ENCODE results near the gene SCTR.

SCTR gene

GRCh38 chr2:119523952-119524694 is at the start of gene SCTR:
Gene SCTR, minus strand, starts transcription at chr2:119524483. Its CDS starts 257 bp downstream, at chr2:119524226.
- DNase-seq, result no peak

DNA sequence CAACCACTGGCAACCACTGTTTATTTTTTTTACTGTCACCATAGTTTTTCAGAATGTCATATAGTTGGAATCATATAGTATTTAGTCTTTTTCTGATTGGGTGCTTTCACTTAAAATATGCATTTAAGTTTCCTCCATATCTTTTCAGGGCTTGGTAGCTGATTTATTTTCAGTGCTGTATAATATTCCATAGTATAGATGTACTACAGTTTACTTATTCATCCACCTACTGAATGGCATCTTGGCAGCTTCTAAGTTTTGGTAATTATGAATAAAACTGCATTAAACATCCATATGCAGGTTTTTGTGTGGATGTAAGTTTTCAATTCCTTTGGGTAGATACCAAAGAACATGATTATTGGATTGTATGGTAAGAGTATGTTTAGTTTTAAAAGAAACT is 43.0 kb upstream of the SCTR start:
- DNase-seq, result no peak

DNA sequence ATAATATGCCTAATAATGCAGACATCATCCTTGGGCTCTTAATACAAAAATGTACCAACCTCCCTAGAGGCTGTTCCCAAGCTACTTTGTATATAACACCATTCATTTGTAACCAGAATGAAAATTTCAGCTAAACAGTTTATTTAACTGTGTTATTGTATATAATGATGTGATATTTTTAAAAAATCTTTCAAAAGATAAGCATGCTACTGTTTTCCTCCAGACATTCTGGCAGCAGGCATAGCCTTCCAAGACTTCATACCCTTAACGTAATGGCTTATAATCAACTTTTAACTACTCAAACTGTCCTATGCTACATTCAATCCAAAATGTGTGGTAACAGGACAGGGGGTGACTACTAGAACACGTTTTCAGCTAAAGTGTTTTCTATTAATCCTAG is 41.2 kb upstream of the SCTR start:
- no peak for DNase-seq

GRCh38 chr2:119553687-119554344 is 29.5 kb upstream of the SCTR start:
- DNase-seq, result no peak

GRCh38 chr2:119552902-119553301 is 28.6 kb upstream of the SCTR start:
- DNase-seq, result no peak

GRCh38 chr2:119550856-119551255 is 26.6 kb upstream of the SCTR start:
- DNase-seq, result no peak

- no peak for DNase-seq
These were observed 26.1 kb upstream of the SCTR start for GRCh38 chr2:119550346-119550745.

DNA sequence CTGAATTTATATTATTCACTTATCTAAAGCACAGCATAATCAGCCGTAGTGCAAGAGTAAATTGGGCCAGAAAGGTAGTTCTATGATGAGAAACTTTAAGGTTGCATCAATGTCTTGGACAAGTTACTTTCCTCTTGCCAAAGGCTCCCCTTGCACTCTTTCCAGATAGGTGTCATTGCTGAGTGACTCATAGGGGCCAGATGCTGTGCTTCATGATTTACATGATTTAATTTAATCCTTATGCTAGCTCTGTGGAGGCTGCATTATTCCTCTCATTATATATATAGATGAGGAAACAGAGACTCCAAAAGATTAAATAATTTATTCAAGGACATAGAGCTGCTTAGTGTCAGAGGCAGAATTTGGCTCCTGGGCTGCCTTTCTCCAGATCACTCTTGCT is 25.0 kb upstream of the SCTR start:
- DNase-seq, result no peak

GRCh38 chr2:119548516-119549120 is 24.3 kb upstream of the SCTR start:
- DNase-seq, result no peak

- no peak for DNase-seq
These were observed 22.1 kb upstream of the SCTR start for GRCh38 chr2:119546447-119546767.

GRCh38 chr2:119545754-119546446 is 21.6 kb upstream of the SCTR start:
- no peak for DNase-seq

GRCh38 chr2:119544939-119545475 is 20.7 kb upstream of the SCTR start:
- no peak for DNase-seq

- DNase-seq, result peak; percentile 85
These were observed 20.0 kb upstream of the SCTR start, which contains the start of gene CFAP221 for GRCh38 chr2:119544075-119544938. Gene CFAP221, plus strand, starts transcription at chr2:119544449. Its CDS starts 1,683 bp downstream, at chr2:119546132.

DNA sequence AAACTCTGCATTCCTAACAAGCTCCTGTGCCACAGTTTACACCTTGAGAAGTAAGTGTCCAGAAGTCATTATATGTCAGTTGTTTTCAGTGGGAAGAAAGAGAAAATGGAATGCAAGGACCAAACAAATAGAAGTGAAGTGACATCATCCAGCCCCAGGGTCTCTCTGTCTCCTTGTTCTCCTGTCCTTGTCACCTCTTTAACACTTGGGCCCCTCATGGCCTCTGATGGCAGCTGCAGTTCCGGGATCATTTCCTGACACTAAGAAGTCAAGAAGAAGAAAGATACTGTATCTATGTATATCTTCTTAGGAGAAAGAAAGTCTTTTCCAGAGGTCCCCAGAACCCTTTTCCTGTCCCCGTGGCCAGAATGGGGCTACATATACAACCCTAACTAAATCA is 17.2 kb upstream of the SCTR start:
- DNase-seq, result no peak

DNA sequence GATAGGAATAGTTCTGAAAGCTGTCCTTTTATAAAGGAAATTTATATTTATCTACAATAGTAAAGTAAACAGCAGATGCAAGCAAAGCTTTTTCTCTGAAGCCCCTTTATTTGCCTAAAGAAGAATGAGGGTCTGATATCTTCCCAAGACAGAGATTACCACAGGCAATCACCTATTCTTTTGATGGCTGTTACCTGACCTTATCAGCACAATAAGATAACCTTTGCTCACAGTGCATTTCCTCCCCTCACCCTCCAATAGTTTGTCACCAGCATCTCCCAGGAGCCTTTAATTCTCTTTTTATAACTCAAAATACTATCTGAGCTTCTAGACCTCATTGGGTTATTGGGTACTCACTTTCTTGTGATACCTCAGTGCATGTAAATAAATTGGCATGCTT is 13.5 kb upstream of the SCTR start:
- no peak for DNase-seq

GRCh38 chr2:119536707-119537106 is 12.4 kb upstream of the SCTR start:
- DNase-seq, result no peak

GRCh38 chr2:119536211-119536610 is 11.9 kb upstream of the SCTR start:
- no peak for DNase-seq

GRCh38 chr2:119533560-119533959 is 9.3 kb upstream of the SCTR start:
- no peak for DNase-seq

- no peak for DNase-seq
These were observed 7.0 kb upstream of the SCTR start for GRCh38 chr2:119531292-119531691.

DNA sequence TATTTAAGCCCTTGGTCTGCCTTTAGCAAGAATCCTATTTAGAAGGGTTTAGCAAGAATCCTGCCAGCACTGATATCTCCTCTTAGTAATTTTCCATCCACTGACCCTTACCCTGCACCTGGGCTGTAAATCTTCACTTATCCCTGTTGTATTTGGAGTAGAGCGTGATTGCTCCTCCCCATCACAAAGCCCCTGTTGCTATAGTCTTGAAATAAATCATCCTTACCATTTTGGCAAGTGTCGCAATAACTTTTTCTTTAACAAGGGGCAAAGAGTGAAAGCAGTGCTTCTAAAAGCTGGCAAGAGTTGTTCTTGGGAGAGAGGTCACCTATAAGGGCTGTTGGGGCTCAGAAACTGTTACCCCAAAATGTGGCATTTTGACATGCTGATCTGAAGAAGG is 3.7 kb upstream of the SCTR start:
- DNase-seq, result no peak

GRCh38 chr2:119525614-119526013 is 1.3 kb upstream of the SCTR start:
- DNase-seq, result no peak

- no peak for DNase-seq
These were observed 816 bp downstream of the SCTR start for GRCh38 chr2:119523383-119523951.

Measured in right forelimb (tissue), 1 donor.